Prostate gland (tissue), 2 donors: ENCODE data around the gene OR52A1. TPM values are rescaled to one million over a fixed set of nuclear protein-coding genes. Genes with fewer than 3 reads are reported as not detected.

Experiments used
- DNase-seq: peaks from one replicate; pipeline ENCODE4 v3.0.0-alpha.2; 2019; ENCODE audit warnings: low spot score
- H3K27ac ChIP-seq, 2 donors: fragments of 200-600 bp; sonication (generic); 2 replicates each; pipeline ENCODE4 v1.5.1; 2017 to 2019
- H3K27me3 ChIP-seq: fragments of 200-600 bp; sonication (generic); replicated peaks from 2 replicates; pipeline ENCODE4 v1.5.1; 2019; ENCODE audit not compliant: insufficient read depth
- H3K36me3 ChIP-seq, 2 donors: fragments of 200-600 bp; sonication (generic); 1 replicate in 1 of 2; 2 replicates in 1 of 2; pipeline versions ENCODE4 v1.5.1 to v1.8.1; 2017 to 2019
- H3K4me1 ChIP-seq: fragments of 200-600 bp; sonication (generic); replicated peaks from 2 replicates; pipeline ENCODE4 v1.5.1; 2019
- H3K4me3 ChIP-seq, 2 donors: fragments of 200-600 bp; sonication (generic); 2 replicates each; pipeline ENCODE4 v1.5.1; 2017 to 2019
- H3K9me3 ChIP-seq: fragments of 200-600 bp; sonication (generic); 2 replicates; pipeline ENCODE4 v1.5.1; 2017
- POLR2A ChIP-seq: fragments of 450-650 bp; IDR thresholded peaks from one replicate; pipeline ENCODE4 v1.6.1; 2016; ENCODE audit warnings: antibody characterized with exemption, mild to moderate bottlenecking
- POLR2AphosphoS5 ChIP-seq: sonication (generic); formaldehyde crosslinking; IDR thresholded peaks from one replicate; pipeline ENCODE4 v1.6.1; 2017; ENCODE audit warnings: antibody characterized with exemption
- WGBS: methylation state at CpG from one replicate; pipeline ENCODE4 v1.1.5; 2018; 5-methylcytosine and 5-hydroxymethylcytosine counted together
- intact Hi-C: fragments of 100-400 bp; cut with DNase I; formaldehyde crosslinking; loops from one replicate; pipeline ENCODE4 v1.14.2; 2022
- total RNA-seq, 2 donors: library from RNA; depleted of rRNA; stranded (reverse); fragments of >200 nt; gene quantifications; one replicate each; pipeline ENCODE4 v1.1.0, GENCODE V29; 2016
- TF ChIP-seq, protein P1 (sequence below), 4 experiments: fragments of 200-600 bp in 2 of 4; fragments of 450-650 bp in 2 of 4; sonication (generic) in 2 of 4; IDR thresholded peaks; 1 replicate in 3 of 4; 2 replicates in 1 of 4; pipeline ENCODE4 v1.5.1; 2016 to 2019; ENCODE audit warnings: antibody characterized with exemption in 4 of 4, mild to moderate bottlenecking in 2 of 4, moderate library complexity in 2 of 4

Gene OR52A1
- total RNA-seq, 2 donors from 2014 or later: 0.17 TPM; not detected in 1

DNA sequence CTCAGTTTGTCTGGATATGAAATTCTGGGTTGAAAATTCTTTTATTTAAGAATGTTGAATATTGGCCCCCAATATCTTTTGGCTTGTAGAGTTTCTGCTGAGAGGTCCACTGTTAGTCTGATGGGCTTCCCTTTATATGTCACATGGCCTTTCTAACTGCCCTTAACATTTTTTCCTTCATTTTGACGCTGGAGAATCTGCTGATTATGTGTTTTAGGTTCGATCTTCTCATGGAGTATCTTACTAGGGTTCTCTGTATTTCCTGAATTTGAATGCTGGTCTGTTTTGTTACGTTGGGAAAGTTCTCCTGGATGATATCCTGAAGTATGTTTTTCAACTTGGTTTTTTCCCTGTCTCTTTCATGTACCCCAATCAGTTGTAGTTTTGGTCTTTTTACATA, 39.2 kb downstream of the OR52A1 start:
- H3K4me1 ChIP-seq: no peaks in the 10 kb centered on the region
- H3K36me3 ChIP-seq: no peaks in the 10 kb centered on the region
- H3K27ac ChIP-seq: no peak overlapping the region
- H3K27me3 ChIP-seq: no peaks in the 10 kb centered on the region
- 87% methylated on average over 3 of the region's 3 CpGs for WGBS
- H3K4me3 ChIP-seq: no peak overlapping the region
- no peak for DNase-seq
- TF ChIP-seq POLR2A (no peak), POLR2AphosphoS5 (no peak)
- TF ChIP-seq, protein P1, sequence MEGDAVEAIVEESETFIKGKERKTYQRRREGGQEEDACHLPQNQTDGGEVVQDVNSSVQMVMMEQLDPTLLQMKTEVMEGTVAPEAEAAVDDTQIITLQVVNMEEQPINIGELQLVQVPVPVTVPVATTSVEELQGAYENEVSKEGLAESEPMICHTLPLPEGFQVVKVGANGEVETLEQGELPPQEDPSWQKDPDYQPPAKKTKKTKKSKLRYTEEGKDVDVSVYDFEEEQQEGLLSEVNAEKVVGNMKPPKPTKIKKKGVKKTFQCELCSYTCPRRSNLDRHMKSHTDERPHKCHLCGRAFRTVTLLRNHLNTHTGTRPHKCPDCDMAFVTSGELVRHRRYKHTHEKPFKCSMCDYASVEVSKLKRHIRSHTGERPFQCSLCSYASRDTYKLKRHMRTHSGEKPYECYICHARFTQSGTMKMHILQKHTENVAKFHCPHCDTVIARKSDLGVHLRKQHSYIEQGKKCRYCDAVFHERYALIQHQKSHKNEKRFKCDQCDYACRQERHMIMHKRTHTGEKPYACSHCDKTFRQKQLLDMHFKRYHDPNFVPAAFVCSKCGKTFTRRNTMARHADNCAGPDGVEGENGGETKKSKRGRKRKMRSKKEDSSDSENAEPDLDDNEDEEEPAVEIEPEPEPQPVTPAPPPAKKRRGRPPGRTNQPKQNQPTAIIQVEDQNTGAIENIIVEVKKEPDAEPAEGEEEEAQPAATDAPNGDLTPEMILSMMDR (IDR thresholded peaks at IDR 0.05): no peak
- intact Hi-C loops: no loop called here
- no peaks in the 10 kb centered on the region for H3K9me3 ChIP-seq

DNA sequence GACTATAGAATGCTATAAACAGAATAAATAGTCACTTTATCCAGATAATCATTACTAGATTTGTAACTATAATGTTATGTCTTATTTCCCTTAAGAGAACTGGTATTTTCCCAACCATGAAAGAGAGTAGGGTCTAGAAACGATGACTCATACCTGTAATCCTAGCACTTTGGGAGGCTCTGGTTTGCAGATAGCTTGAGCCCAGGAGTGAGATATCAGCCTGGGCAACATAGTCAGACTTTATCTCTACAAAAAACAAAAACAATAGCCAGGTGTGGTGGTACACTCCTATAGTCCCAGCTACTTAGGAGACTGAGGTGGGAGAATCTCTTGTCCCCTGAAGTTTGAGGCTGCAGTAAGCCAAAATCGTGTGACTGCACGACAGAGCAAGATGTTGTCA, 47.3 kb downstream of the OR52A1 start:
- H3K27me3 ChIP-seq: no peaks in the 10 kb centered on the region
- H3K27ac ChIP-seq: no peak overlapping the region
- TF ChIP-seq, protein P1 (IDR thresholded peaks at IDR 0.05): no peak
- TF ChIP-seq POLR2AphosphoS5: no peak
- no peak for TF ChIP-seq POLR2A
- DNase-seq: no peak
- no peak overlapping the region for H3K4me3 ChIP-seq
- WGBS: 71% methylated on average over 3 of the region's 3 CpGs
- intact Hi-C loops: no loop called here
- no peaks in the 10 kb centered on the region for H3K4me1 ChIP-seq
- no peaks in the 10 kb centered on the region for H3K9me3 ChIP-seq
- no peaks in the 10 kb centered on the region for H3K36me3 ChIP-seq

DNA sequence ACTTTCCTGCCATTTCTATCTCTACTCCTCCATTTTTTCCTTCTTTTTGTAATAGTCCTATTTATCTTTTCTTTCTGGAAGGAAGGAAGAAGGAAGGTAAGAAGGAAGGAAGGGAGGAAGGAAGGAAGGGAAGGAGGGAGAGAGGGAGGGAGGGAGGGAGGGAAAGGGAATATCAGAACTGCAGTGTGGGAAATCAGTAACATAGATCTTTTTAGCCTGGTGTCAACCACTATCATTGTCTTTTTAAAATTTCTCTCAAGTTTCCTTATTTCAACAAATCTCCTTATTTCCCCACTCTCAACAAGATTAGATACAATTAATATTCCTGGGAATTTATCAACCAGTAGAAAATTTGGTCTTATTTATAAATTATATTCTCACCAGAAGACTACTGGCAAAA, 51.5 kb downstream of the OR52A1 start:
- no peaks in the 10 kb centered on the region for H3K9me3 ChIP-seq
- H3K4me1 ChIP-seq: no peaks in the 10 kb centered on the region
- TF ChIP-seq POLR2AphosphoS5 (no peak), POLR2A (no peak)
- TF ChIP-seq, protein P1 (IDR thresholded peaks at IDR 0.05): no peak
- H3K4me3 ChIP-seq: no peak overlapping the region
- intact Hi-C loops: no loop called here
- H3K27me3 ChIP-seq: no peaks in the 10 kb centered on the region
- no peak for DNase-seq
- no peak overlapping the region for H3K27ac ChIP-seq
- no peaks in the 10 kb centered on the region for H3K36me3 ChIP-seq

DNA sequence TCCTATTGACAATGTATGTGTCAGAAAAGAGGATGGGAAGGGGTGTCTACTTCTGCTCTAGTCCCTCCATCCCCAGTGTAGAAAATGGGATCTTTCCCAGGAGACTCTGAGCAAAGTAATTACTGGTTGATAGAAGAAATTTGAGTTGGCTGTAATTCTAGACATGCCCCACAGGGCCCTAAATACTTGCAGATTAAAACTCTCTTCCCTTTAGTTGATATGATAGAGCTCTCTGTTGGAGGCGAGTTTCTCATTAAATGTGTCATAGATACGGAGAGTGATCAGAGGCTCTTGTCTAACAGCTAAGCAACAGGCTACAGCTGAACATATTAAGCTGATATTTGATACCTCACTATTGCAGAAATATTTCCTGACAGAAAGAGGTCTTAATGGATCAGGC, 52.3 kb downstream of the OR52A1 start:
- no peak for DNase-seq
- intact Hi-C loops: no loop called here
- TF ChIP-seq POLR2A: no peak
- TF ChIP-seq, protein P1 (IDR thresholded peaks at IDR 0.05): no peak
- no peak for TF ChIP-seq POLR2AphosphoS5
- H3K27ac ChIP-seq: no peak overlapping the region
- 37% methylated on average over 2 of the region's 2 CpGs for WGBS
- no peaks in the 10 kb centered on the region for H3K9me3 ChIP-seq
- H3K4me3 ChIP-seq: no peak overlapping the region
- no peaks in the 10 kb centered on the region for H3K4me1 ChIP-seq
- no peaks in the 10 kb centered on the region for H3K36me3 ChIP-seq
- no peaks in the 10 kb centered on the region for H3K27me3 ChIP-seq

DNA sequence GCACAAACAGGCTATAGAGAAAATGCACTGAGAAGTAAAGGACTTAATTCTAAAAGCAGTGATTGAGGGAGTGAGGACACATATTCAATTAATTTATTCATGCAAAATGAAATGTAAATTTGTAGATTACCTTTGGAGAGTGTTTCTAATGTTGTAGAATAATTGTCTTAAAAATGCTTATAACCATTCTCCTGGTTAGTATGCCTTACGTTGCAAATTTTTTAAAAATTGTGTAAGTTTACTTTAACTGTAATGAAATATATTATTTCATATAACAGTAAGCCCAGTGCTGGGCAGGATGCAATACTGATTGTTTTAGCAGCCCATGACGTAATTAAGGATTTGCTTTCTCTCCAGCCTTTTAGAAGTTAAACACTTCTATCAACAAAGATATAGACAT, 58.5 kb downstream of the OR52A1 start:
- 83% methylated on average over 2 of the region's 2 CpGs for WGBS
- TF ChIP-seq, protein P1 (IDR thresholded peaks at IDR 0.05): no peak
- TF ChIP-seq POLR2A (no peak), POLR2AphosphoS5 (no peak)
- no peaks in the 10 kb centered on the region for H3K36me3 ChIP-seq
- H3K27me3 ChIP-seq: no peaks in the 10 kb centered on the region
- no peaks in the 10 kb centered on the region for H3K9me3 ChIP-seq
- H3K27ac ChIP-seq: no peak overlapping the region
- intact Hi-C loops: no loop called here
- no peak overlapping the region for H3K4me3 ChIP-seq
- no peaks in the 10 kb centered on the region for H3K4me1 ChIP-seq
- no peak for DNase-seq

Other genes starting within 250 kb of the OR52A1 start
- gene OR51G2, start 235.4 kb downstream of the OR52A1 start, total RNA-seq: not detected
- gene OR51G1, start 230.4 kb downstream of the OR52A1 start, total RNA-seq: not detected
- not detected for gene OR51A4, start 207.2 kb downstream of the OR52A1 start, total RNA-seq
- gene OR51A2, start 199.0 kb downstream of the OR52A1 start, total RNA-seq: not detected
- not detected for gene OR51L1, start 159.9 kb downstream of the OR52A1 start, total RNA-seq
- not detected for gene OR52J3, start 108.2 kb downstream of the OR52A1 start, total RNA-seq
- not detected for gene OR52E2, start 95.1 kb downstream of the OR52A1 start, total RNA-seq
- gene OR52E1, start 85.2 kb downstream of the OR52A1 start, total RNA-seq: not detected
- gene OR52A5, start 16.4 kb downstream of the OR52A1 start, total RNA-seq: not detected
- gene OR51V1, start 45.9 kb upstream of the OR52A1 start, total RNA-seq: not detected
- gene HBB, start 72.3 kb upstream of the OR52A1 start, total RNA-seq: 10 to 100 TPM in 1 of 2 donors, 1 to 10 TPM in 1; 9.5 to 15.7 TPM
- not detected for gene HBD, start 79.7 kb upstream of the OR52A1 start, total RNA-seq
- not detected for gene HBG1, start 95.1 kb upstream of the OR52A1 start, total RNA-seq
- not detected for gene HBG2, start 100.0 kb upstream of the OR52A1 start, total RNA-seq
- not detected for gene HBE1, start 115.2 kb upstream of the OR52A1 start, total RNA-seq
- not detected for gene OR51B4, start 147.2 kb upstream of the OR52A1 start, total RNA-seq
- gene OR51B2, start 169.5 kb upstream of the OR52A1 start, total RNA-seq: not detected
- gene OR51B5, start 188.8 kb upstream of the OR52A1 start, total RNA-seq: 1 to 10 TPM in 1 of 2 donors, under 1 TPM in 1; 0.23 to 2.5 TPM
- gene OR51B6, start 196.8 kb upstream of the OR52A1 start, total RNA-seq: not detected
- under 1 TPM in 1 of 2 donors, not detected in 1; 0.91 TPM for gene OR51M1, start 229.1 kb upstream of the OR52A1 start, total RNA-seq